GM21619 (cell line): ENCODE measurements around the gene AEN.

Experiments
- ATAC-seq: cut with Tn5 transposase; IDR thresholded peaks from one replicate; pipeline ENCODE4 v1.9.1; 2021; ENCODE audit not compliant: unreplicated experiment

The AEN gene

GRCh38 chr15:88663141-88663621 lies 42.0 kb downstream of the AEN start:
- no peak for ATAC-seq

DNA sequence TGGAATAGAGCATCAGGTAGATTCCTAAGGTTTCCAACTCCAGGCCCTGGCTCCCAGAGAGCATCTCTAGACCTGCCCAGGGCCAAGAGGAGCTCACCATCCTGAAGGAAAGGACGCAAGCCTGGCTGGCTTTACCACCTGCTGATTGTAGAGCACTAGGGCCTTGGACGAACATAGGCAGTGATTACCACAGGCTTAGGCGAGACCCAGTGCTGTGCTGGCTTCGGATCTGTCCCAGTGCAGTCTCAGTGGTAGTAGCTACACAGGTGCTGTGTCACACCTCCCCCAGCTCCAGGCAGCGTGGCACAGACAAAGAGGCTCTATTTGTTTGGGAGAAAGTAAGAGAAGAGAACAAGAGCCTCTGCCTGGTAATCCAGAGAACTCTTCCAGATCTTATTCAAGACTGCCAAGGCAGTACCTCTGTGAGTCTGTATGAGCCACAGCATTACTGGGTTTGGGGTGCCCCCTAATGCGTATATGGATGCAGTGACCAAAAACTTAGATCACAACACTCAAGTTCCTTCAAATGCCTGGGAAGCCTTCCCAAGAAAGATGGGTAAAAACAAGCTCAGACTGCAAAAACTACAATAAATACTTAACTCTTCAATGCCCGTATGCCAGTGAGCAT lies 43.1 kb downstream of the AEN start:
- ATAC-seq: no peak

GRCh38 chr15:88674661-88675060 lies 53.5 kb downstream of the AEN start:
- ATAC-seq: no peak

DNA sequence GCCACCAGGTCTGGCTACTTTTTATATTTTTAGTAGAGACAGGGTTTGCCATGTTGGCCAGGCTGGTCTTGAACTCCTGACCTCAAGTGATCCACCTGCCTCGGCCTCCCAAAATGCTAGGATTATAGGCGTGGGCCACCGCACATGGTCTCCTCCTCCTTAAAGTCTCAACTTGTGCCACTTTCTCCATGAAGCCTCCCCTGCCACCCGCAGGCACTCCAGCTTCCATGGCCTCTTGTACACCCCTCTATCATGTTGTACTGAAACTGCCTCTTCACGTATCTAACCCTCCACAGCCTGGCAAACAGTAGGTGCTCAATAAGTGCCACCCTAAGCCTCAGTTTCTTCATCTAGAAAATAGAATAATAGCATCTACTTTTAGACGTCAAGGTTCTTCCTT lies 57.6 kb downstream of the AEN start:
- ATAC-seq: no peak

DNA sequence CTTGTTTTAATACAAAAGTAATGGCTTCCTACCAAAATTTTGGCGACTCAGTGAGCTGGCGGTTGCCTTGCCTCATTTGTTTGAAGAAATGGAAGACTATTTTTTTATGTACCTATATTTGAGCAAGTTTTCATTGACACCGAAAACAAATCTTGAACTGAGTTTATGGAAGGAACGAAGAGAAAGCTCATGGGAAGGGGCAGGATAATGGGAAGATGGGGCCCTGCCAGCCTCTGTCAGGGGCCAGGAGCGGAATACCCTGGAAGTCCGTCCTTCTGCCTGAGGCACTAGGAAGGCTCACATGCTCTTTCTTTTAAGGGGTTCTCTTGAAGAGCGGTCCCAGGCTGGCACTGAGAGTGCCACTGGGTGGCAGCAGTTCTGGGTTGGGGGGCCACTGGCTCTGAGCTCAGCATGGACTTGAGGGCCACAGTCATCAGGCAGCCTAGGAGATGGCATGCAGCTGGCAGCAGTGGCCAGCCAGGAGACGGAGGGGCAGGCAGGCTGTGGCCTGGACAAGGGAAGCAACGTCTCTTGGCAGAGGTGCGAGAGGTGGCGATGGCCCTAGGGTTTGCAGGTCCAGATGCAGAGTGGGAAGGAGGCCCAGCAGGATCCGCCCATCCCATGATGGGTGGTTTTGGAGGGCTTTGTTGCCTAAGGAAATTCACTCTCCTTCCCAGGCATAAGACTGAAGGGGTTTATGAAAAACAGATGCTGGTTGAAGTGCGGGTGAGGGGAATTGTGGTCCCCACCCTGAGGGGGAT lies 59.3 kb downstream of the AEN start:
- no peak for ATAC-seq

DNA sequence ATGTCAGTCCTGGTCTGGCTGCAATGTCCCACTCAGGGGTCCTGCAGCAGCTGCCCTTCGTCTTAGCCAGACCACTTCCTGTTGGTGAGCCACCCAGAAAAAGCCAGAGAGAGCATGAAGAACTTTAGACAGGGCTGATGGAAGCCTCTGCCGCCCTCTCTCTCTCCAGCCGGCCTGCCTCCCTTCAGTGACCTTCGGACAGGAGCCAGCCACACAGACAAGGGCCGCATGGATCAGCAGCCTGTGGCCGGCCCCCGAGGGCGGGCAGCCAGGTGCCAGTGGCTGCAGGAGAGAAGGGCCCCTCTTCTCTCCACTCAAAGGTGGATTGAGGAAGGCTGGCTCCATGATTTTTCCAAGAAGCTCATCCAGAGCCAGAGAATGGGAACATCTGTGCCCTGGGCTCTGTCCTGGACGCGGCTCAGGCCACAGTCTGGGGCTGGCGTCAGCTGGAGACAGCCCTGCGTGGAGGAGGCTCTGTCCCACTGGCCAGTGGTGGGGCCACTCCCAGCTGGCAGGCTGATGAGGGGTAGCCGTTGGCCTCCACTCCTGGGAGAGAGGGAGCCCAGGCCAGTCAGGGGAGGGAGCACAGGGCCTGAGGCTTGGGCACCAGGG lies 60.6 kb downstream of the AEN start:
- ATAC-seq: no peak
